K562 (cell line): ENCODE results near the gene LRRC47. TPM values are rescaled to one million over a fixed set of nuclear protein-coding genes. Genes with fewer than 3 reads are reported as not detected.
A peak's percentile ranks its signal among the peaks of the same experiment; 100 is the strongest.

Experiments
- CBX8 ChIP-seq: fragments of 200-600 bp; sonication (generic); IDR thresholded peaks from 2 replicates; pipeline ENCODE4 v1.6.1; 2012; ENCODE audit warnings: borderline replicate concordance, mixed run types, low read depth, mild to moderate bottlenecking, moderate library complexity, mixed read lengths, low read length, control low read depth, inconsistent platforms; ENCODE audit not compliant: poor library complexity, severe bottlenecking; ENCODE audit errors: extremely low read depth
- CHD1 ChIP-seq: fragments of 200-600 bp; sonication (generic); IDR thresholded peaks from one replicate; pipeline ENCODE4 v1.6.1; 2012; ENCODE audit warnings: mild to moderate bottlenecking, moderate library complexity, low read length, inconsistent platforms
- ELF1 ChIP-seq: fragments of 200-800 bp; sonication (Bioruptor generic); IDR thresholded peaks from 2 replicates; pipeline ENCODE4 v1.6.1; 2016; ENCODE audit warnings: missing genetic modification characterization, missing compliant biosample characterization
- FOXK2 ChIP-seq, 2 experiments: fragments of 450-650 bp; IDR thresholded peaks in 1 of 2; conservative IDR thresholded peaks in 1 of 2; 2 replicates each; pipeline ENCODE4 v1.6.1; 2016; ENCODE audit warnings: low read depth in 2 of 2, mild to moderate bottlenecking in 1 of 2
- HNRNPK ChIP-seq: fragments of 200-400 bp; formaldehyde crosslinking; IDR thresholded peaks from one replicate; pipeline ENCODE4 v1.6.1; 2018; ENCODE audit warnings: mild to moderate bottlenecking, low read depth, low read length; ENCODE audit not compliant: poor library complexity, severe bottlenecking
- HNRNPL ChIP-seq: fragments of 200-400 bp; formaldehyde crosslinking; IDR thresholded peaks from 2 replicates; pipeline ENCODE4 v1.6.1; 2017; ENCODE audit warnings: low read depth, mild to moderate bottlenecking, low read length
- ID3 ChIP-seq, 2 experiments: fragments of 250-450 bp in 1 of 2; fragments of 450-650 bp in 1 of 2; sonication (Bioruptor Pico) in 1 of 2; IDR thresholded peaks; 2 replicates each; pipeline versions ENCODE4 v1.6.1 to v1.8.0; 2016 to 2021; ENCODE audit warnings: mild to moderate bottlenecking in 2 of 2, moderate library complexity in 2 of 2, missing compliant biosample characterization in 1 of 2, missing genetic modification characterization in 1 of 2
- L3MBTL2 ChIP-seq: fragments of 450-650 bp; IDR thresholded peaks from 2 replicates; pipeline ENCODE4 v1.6.1; 2016; ENCODE audit warnings: mild to moderate bottlenecking, moderate library complexity
- MNT ChIP-seq, 2 experiments: fragments of 450-650 bp; conservative IDR thresholded peaks; 2 replicates each; pipeline ENCODE4 v1.6.1; 2017; ENCODE audit warnings: mild to moderate bottlenecking in 2 of 2, moderate library complexity in 2 of 2
- MTA1 ChIP-seq: fragments of 450-650 bp; IDR thresholded peaks from 2 replicates; pipeline ENCODE4 v1.6.1; 2017; ENCODE audit warnings: borderline replicate concordance
- NFATC3 ChIP-seq: fragments of 450-650 bp; IDR thresholded peaks from 2 replicates; pipeline ENCODE4 v1.6.1; 2017; ENCODE audit warnings: mild to moderate bottlenecking
- NFRKB ChIP-seq: fragments of 450-650 bp; IDR thresholded peaks from 2 replicates; pipeline ENCODE4 v1.6.1; 2016; ENCODE audit warnings: low read depth
- NR2C2 ChIP-seq, 2 experiments: fragments of 200-800 bp in 1 of 2; sonication (Bioruptor generic) in 1 of 2; sonication (generic) in 1 of 2; formaldehyde crosslinking in 1 of 2; IDR thresholded peaks; 2 replicates each; pipeline versions ENCODE4 v1.6.1 to v1.8.0; 2016 to 2022; ENCODE audit warnings: mild to moderate bottlenecking in 1 of 2, missing compliant biosample characterization in 1 of 2, missing genetic modification characterization in 1 of 2, missing genetic modification reagents in 1 of 2
- OTX1 ChIP-seq: fragments of 450-650 bp; formaldehyde crosslinking; IDR thresholded peaks from 2 replicates; pipeline ENCODE4 v1.4.0; 2022; ENCODE audit warnings: mild to moderate bottlenecking
- PHTF2 ChIP-seq: fragments of 250-450 bp; sonication (Bioruptor Pico); IDR thresholded peaks from 2 replicates; pipeline ENCODE4 v1.5.0; 2021; ENCODE audit warnings: mild to moderate bottlenecking
- PKNOX1 ChIP-seq: fragments of 450-650 bp; IDR thresholded peaks from 2 replicates; pipeline ENCODE4 v1.6.1; 2016
- POLR2A ChIP-seq: fragments of 450-650 bp; conservative IDR thresholded peaks from 2 replicates; pipeline ENCODE4 v1.6.1; 2016
- RBM17 ChIP-seq: fragments of 200-400 bp; formaldehyde crosslinking; IDR thresholded peaks from 2 replicates; pipeline ENCODE4 v1.6.1; 2017; ENCODE audit warnings: low read depth, mild to moderate bottlenecking, low read length, borderline replicate concordance
- RHOXF2B ChIP-seq: fragments of 250-450 bp; sonication (Bioruptor Pico); conservative IDR thresholded peaks from 2 replicates; pipeline ENCODE4 v1.5.1; 2021
- TGIF2 ChIP-seq: sonication (generic); formaldehyde crosslinking; IDR thresholded peaks from 2 replicates; pipeline ENCODE4 v1.8.1; 2022; ENCODE audit warnings: mild to moderate bottlenecking, missing genetic modification reagents, moderate library complexity
- U2AF1 ChIP-seq: fragments of 200-400 bp; formaldehyde crosslinking; optimal IDR thresholded peaks from 2 replicates; pipeline ENCODE3; 2017; ENCODE audit warnings: mild to moderate bottlenecking, low read depth, low read length, moderate library complexity
- ZHX1 ChIP-seq: fragments of 150-350 bp; conservative IDR thresholded peaks from 2 replicates; pipeline ENCODE4 v1.6.1; 2014; ENCODE audit warnings: low read length
- ZNF23 ChIP-seq: fragments of 250-450 bp; sonication (Bioruptor Pico); IDR thresholded peaks from 2 replicates; pipeline ENCODE4 v1.4.0; 2020; ENCODE audit warnings: mild to moderate bottlenecking
- polyA plus RNA-seq, 8 experiments: library from polyadenylated mRNA; depleted of rRNA in 4 of 8; stranded (reverse) in 5 of 8; unstranded in 3 of 8; fragments of >200 nt; fragmentation: Nextera tagmentation in 2 of 8; fragmentation: Illumina TruSeq in 1 of 8; extraction: Ambion mirVana in 2 of 8; extraction: Trizol in 1 of 8; gene quantifications; 2 replicates each; pipeline versions ENCODE4 v1.2.1 to v1.2.3, GENCODE V29; 2011 to 2014; ENCODE audit warnings: inconsistent platforms in 1 of 8, missing spikeins in 1 of 8
- total RNA-seq, 7 experiments: library from RNA; depleted of rRNA in 6 of 7; stranded (reverse); fragments of >200 nt in 6 of 7; fragmentation: Illumina TruSeq in 2 of 7; extraction: Trizol in 2 of 7; gene quantifications; 2 replicates each; pipeline versions ENCODE4 v1.2.1 to v1.2.3, GENCODE V29; 2011 to 2021; ENCODE audit warnings: low replicate concordance in 1 of 7

LRRC47 gene
- total and polyA plus RNA-seq, 9 of the 15 experiments (the other 6 are each of a cell fraction or from before 2014, with no cell fraction given): 4.6 to 68.0 (median 35.9) TPM

GRCh38 chr1:3774946-3775489 is 21.3 kb downstream of the LRRC47 start (continued):
- TF ChIP-seq MNT (conservative IDR thresholded peaks at IDR 0.05) (peak; percentile 43 to 76; a peak in 3 of 4 replicates), HNRNPK (no peak), CHD1 (no peak), POLR2A (no peak; the same call in 1 of the 2 replicates), U2AF1 (no peak), RBM17 (no peak), NFRKB (no peak; the same call in 1 of the 2 replicates), PHTF2 (CRISPR knock-in tag) (no peak), MTA1 (no peak; the same call in 1 of the 2 replicates), L3MBTL2 (peak; percentile 77), RHOXF2B (CRISPR knock-in tag) (no peak), TGIF2 (CRISPR knock-in tag) (no peak), OTX1 (CRISPR knock-in tag) (no peak), FOXK2 (conservative IDR thresholded peaks at IDR 0.05 in 1 of 2, IDR thresholded peaks at IDR 0.05 in 1 of 2; ENCODE audit: low read depth in 2 of 2) (peak in 1 of 2 experiments; percentile 15; a peak in 1 of 4 replicates), ZHX1 (no peak), ZNF23 (no peak), CBX8 (no peak), NR2C2 (CRISPR knock-in tag; IDR thresholded peaks at IDR 0.05) (no peak), NR2C2 (tag; IDR thresholded peaks at IDR 0.05) (peak; percentile 47; the same call in 1 of the 2 replicates), HNRNPL (no peak), ID3 (CRISPR knock-in tag; IDR thresholded peaks at IDR 0.05) (no peak), ID3 (tag; IDR thresholded peaks at IDR 0.05) (0 out of 2 replicates have a peak, but pooled peaks have one; percentile 37), ELF1 (tag) (no peak), NFATC3 (no peak), PKNOX1 (no peak)
